Activated CD4-positive, alpha-beta T cell treated with anti-CD3 and anti-CD28 coated beads for 4 hours (primary cell): Measurements from ENCODE around the gene CNTD1.
"Not testable (repeated sequence)": the region's sequence is repeated elsewhere in the genome, so short reads cannot be mapped to it uniquely, and the experiment has no call there.

Source experiments
- DNase-seq, 2 donors: peaks; one replicate each; pipeline ENCODE4 v3.0.0-alpha.2; 2020

CNTD1 gene, protein sequence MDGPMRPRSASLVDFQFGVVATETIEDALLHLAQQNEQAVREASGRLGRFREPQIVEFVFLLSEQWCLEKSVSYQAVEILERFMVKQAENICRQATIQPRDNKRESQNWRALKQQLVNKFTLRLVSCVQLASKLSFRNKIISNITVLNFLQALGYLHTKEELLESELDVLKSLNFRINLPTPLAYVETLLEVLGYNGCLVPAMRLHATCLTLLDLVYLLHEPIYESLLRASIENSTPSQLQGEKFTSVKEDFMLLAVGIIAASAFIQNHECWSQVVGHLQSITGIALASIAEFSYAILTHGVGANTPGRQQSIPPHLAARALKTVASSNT

DNA sequence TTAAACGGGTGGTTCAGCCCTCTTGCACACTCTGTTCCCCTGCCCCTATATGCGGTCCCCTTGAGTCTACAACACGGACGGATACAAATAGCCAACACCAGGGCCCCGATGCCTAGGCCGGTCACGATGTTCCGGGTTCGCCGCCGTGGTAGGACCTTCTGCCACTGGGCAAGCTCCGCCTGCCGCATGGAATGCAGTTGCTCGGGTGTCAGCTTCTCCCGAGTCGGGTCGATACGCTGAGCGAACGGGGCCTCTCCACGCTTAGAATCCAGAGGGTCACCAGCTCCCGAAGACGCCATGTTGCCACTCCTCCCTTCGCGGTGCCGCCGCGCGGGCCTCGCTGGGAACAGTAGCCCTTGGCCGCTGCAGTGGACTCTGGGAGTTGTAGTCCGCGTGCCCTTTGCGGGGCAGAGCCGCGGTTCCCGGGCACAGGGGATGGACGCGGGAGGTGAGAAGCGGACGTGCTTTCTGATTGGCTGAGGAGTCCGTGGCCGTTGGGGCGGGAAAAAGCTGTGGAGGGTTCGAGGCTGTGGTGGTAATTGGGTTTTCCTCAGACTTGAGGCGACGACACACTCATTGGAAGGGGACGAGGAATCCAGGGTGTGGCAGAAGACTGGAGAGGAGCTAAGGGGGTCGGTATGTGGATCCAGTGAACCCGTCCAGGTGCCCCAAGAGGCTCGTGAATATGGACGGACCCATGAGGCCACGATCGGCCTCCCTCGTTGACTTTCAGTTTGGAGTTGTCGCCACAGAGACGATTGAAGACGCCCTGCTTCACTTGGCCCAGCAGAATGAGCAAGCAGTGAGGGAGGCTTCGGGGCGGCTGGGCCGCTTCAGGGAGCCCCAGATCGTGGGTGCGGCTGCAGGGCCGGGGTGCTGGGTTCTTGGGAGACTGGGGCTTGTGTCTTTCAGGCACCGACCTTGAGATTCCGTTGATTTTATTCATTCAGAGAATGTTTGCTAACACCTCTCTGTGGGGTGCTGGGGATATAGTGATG is at the start of gene CNTD1, which contains the start of gene COA3:
Gene CNTD1, plus strand, starts transcription at position 479 of the 998 bp plus-strand sequence. Its CDS starts 207 bp downstream, at position 686.
Gene COA3, minus strand, starts transcription at position 322 of the 998 bp plus-strand sequence. Its CDS starts 23 bp downstream, at position 299.
- peak; percentile 68 to 75 for DNase-seq

DNA sequence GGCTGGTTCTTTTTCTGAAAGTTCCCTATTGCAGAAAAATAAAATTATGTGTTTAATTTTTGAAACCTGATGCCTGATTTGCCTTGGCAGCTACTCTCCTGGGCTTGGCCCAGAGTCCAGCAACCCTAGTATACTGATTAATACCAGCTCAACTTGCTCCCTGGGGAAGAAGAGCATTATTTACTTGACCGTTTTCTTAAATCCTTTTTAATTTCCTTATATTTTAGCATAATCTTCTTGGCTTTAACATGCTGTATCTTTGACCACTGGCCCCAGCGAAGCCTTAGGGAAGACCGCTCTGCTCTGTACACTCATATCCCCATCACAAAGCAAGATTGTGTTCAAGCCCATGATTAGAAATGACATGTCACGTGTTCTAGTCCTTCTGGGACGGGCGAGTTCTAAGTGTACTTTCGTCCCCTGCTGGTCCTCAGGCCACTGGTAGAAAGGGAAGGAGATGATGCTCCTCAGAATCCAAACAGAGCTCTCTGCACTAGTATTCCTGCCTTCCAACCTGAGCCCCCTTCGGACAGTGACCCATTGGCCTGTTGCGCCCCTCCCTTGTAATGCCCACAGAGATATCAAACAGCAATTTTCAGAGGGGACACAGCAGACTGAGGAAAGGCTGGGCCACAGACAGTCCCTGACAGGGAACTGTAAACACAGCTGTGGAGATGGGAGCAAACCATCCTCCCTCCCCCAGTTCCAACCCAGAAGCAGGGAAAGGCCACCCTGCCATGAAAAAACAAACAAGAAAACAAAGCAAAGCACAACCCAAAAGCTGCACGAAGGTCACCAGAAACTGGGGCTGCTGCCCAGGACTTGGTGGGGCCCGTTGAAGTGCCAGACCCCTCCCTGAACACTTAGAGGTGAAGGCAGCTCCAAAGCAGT is 49.5 kb upstream of the CNTD1 start:
- DNase-seq = no peak

DNA sequence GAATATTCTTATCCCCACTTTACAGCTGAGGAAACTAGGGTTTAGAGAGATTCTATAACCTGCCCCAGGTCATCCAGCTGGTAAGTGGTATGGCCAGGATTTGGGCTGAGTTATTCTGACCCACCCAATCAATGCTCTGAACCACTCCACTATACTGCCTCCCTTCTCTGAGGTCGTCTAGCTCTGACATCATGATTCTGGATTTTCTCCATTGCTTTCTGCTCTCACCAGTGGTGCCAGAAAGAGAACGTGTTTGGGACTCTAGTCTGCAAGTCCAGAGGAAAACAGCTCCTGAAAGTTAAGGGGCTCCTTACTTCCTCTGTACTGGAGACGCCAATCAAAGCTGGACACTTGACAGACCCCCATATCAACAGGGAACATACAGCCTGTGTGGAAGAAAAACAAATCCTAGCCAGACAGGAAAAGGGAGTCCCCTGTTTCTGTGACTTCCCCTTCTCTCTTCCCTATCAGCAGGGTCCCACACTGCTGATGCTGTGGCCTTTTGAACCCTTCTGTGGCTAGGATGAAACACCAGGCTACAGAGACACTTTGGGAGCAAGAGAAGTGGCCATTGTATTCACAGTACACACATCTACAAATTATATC is 47.8 kb upstream of the CNTD1 start:
- no peak for DNase-seq

DNA sequence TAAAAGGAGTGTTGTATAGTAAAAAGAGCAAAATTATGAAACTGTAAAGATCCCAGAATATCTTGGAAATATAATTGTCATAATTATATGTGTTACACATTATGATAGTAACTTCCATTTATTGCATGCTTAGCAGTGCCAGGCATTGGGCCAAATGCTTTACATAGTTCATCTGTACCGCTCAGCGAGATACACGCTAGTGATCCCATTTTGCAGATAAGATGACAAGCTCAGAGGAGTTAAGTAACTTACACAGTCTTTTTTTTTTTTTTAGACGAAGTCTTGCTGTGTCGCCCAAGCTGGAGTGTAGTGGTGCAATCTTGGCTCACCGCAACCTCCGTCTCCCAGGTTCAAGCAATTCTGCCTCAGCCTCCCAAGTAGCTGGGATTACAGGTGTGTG is 47.0 kb upstream of the CNTD1 start:
- no peak for DNase-seq

DNA sequence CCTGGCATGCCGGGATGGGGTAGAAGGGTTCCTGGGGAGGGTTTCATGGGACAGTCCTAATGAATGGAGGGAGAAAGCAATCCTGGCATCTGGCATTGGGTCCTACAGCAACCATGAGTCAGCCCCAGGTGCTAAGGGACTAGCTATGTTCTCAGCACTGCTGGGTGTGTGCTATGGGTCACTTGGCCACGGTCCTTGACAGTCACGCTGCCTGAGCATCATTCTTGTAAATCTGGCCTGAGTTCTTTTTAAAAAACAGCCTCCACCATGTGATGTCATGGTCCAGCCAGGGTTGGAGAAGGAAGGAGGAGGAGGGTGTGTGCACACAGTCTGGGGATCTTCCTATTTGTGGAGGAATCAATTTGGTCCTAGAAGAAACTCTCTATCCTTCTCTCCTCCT is 43.9 kb upstream of the CNTD1 start:
- DNase-seq = no peak

DNA sequence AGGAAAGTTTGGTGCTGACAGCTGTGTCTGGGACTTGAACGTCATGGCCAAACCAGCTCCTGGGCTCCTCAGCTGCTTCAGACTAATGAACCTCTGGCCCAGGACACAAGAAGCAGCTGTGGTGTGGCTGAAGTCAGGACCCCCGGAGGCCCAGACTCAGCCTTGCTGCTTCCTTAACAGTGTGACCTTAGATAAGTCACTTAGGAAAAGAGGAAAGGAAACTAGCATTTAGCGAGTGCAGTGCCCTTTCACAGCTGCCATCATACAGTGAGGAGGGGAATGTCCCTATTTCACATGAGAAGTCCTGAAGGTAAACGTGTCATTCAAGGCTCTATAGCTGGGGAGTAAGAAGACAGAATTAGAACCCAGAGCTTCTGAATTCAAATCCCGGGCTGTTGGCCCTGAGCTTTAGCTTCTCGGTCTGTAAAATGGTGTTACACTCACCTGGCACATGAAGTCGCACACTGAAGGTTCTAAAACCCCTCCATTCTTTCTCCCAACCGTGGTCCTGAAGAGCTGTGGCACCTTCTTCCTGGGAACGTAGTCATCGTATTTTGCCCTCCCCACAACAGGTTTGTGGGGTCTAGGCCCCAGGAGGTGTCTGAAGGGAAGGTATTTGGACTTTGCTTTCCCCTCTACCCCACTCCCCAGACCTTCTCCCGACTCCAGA is 38.5 kb upstream of the CNTD1 start:
- no peak for DNase-seq

DNA sequence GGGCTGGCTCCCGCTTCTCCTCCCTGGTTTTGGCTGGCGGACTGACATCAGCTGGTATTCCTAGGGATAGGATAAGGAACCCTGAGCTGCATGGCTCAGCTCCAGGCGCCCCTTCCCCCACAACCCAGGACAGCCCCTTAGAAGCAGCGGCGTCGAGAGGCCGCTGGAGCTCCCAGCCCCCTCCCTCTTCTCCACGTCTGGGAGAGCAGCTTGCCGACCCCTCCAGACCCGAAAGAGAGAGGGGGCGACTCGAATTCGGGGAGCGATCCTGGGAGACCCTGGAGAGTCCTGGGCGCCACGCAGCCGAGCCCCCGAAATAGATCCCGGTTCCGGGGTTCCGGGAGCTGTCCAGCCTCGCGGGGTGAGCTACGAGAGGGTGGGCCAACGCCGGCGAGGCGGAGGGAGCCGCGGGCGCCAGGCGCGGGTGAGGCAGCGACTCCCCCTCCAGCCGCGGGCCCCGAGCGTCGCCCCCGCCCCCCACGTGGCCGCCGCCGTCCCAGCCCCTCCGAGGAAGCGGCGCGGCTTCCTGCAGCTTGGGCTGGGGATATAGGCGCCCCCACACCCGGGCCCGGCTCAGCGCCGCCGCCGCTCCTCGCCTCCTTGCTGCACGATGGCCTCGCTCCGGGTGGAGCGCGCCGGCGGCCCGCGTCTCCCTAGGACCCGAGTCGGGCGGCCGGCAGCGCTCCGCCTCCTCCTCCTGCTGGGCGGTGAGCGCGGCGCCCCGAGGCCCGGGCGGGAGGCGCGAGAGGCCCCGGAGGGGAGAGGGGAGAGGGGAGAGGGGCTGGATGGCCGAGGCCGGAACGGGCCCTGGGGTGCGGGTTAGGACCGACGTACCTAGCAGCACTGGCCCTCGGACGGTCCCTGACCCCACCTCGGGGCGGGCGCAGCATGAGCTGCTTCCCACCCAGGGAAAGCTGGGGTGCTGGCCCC is 37.7 kb upstream of the CNTD1 start, which contains the start of gene RAMP2:
Gene RAMP2, plus strand, starts transcription at position 576 of the 930 bp plus-strand sequence. Its CDS starts 35 bp downstream, at position 611.
- DNase-seq = peak in 1 of 2 donors; percentile 11

DNA sequence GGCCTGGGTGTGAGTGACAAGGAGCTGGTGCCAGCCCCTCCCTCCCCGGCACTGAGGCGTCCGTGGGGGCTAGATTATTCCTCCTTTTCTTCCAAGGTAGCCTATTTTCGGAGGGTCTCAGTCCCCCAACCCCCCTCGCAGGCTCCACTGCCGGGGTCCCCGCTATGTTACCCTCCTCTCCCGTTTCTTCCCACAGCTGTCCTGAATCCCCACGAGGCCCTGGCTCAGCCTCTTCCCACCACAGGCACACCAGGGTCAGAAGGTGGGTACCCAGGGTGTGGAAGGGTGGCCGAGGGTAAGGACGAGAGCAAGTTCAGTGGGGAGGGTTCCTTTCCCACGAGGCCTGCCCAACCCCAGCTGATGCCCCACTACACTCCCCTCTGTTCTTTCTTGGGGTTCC is 37.0 kb upstream of the CNTD1 start:
- DNase-seq = no peak

DNA sequence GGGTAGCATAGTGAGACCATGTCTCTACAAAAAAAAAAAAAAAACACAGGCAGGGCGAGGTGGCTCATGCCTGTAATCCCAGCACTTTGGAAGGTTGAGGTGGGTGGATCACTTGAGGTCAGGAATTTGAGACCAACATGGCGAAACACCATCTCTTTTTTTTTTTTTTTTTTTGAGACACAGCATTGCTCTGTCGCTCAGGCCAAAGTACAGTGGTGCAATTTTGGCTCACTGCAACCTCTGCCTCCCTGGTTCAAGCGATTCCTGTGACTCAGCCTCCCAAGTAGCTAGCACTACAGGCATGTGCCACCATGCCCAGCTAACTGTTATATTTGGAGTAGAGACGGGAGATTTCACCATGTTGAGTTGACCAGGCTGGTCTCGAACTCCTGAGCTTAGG is 32.5 kb upstream of the CNTD1 start:
- DNase-seq = no peak

DNA sequence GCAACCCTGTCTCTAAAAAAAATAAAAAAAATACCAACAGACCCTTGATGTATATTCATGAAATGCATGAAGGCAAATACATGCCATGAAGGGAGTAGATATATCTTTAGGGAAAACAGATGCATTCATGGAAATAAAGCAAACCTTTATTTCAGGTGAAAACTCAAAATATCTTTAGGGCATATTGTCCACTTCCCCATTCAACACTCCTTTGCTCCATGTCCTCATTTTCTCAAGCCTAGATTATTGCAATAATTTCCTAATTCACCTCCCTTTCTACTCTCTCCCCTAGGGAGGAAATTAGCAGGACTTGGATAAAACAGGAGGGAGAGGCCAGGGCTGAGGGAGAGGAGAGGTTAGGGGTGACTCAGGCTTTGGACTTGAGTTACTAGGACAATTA is 31.1 kb upstream of the CNTD1 start:
- DNase-seq = no peak

DNA sequence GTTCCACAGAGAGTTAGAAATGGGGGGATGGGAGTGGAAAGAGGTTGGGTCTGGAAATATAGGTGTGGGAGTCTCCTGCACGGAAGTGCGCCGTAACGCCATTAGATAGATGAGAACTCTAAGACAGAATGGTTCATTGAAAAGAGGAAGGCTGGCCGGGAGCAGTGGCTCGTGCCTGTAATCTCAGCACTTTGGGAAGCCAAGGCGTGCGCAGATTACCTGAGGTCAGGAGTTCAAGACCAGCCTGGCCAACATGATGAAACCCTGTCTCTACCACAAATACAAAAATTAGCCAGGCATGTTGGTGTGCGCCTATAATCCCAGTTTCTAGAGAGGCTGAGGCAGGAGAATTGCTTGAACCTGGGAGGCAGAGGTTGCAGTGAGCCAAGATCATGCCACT is 30.7 kb upstream of the CNTD1 start:
- not testable (repeated sequence) for DNase-seq

DNA sequence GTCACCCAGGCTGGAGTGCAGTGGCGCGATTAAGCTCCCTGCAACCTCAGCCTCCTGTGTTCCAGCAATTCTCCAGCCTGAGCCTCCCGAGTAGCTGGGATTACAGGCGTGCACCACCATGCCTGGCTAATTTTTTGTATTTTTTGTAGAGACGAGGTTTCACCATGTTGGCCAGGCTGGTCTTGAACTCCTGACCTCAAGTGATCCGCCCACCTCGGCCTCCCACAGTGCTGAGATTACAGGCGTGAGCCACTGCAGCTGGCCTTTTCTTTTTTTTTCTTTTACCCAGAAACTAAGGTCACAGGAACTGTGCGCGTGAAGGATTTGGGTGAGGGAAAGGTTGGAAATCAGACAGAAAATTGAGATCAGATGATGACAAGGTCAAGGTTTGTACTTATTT is 28.7 kb upstream of the CNTD1 start:
- not testable (repeated sequence) for DNase-seq

DNA sequence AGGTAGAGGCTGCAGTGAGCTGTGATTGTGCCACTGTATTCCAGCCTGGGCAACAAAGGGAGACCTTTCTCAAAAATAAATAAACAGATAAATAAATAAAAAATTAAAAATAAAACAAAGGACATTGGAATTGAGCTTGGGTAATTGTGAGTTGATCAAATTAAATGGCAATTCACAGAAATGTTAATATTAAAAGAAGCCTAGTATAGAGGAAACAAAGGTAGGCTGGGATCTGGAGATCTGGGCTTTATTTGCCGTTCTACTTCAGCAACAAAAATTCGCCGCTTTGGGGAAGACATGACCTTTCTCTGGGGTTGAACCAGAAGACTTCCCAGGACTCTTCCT is 25.7 kb upstream of the CNTD1 start:
- DNase-seq = no peak

DNA sequence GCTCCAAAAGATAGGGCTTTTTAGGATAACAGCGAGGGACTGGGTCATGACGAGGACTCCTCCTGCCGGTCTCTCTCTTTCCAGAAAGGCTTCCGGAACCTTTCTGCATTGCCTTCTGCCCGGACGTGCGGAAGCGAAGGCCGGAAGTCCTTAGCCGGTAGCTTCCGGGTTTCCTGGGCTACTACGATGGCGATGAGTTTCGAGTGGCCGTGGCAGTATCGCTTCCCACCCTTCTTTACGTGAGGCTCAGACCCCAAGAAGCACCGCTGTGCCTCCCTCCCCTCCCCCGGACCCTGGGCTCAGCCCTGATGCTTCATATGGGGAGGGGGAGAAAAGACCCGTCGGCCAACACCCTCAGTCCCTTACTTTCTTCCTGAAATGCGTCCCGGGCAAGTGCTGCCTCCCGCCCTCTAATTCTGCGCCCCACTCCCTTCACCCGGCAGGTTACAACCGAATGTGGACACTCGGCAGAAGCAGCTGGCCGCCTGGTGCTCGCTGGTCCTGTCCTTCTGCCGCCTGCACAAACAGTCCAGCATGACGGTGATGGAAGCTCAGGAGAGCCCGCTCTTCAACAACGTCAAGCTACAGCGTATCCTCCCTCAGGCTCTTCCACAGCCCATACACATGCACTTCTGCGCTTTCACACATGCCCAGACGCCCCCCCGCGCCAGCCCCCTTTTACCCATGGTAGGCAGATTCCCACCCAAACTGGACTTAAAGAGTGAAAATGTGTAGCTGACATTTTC is 25.2 kb upstream of the CNTD1 start, which contains the start of gene VPS25:
Gene VPS25, plus strand, starts transcription at position 160 of the 746 bp plus-strand sequence. Its CDS starts 27 bp downstream, at position 187.
- DNase-seq = peak; percentile 70 to 73

DNA sequence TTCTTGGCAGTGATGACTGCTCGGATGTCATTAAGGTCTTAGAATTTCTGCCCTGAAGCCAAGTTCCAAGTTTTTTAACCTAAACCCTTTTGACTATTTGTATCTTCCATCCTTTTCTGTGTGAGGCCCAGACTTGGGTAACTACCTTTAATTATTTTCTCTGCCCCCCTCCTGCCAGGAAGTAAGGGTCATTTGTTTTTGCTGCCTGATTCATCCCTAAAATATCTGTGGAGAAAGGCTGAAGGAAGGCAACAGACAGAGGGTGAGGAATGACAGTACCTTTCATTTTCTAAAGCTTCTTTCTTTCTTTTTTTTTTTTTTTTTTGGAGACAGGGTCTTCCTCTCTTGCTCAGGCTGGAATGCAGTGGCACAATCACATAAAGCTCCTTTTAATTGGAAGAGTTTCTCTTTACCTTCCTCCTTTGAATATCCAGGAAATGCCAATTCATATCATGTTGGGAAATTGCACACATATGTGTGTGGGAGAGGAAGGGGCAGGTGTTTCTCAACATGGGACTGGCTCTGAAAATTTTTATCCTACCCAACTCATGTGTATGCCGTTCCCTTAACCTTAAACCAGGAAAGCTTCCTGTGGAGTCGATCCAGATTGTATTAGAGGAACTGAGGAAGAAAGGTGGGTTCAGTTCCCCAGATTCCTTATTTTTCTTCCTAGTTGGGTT is 24.5 kb upstream of the CNTD1 start:
- DNase-seq = no peak

DNA sequence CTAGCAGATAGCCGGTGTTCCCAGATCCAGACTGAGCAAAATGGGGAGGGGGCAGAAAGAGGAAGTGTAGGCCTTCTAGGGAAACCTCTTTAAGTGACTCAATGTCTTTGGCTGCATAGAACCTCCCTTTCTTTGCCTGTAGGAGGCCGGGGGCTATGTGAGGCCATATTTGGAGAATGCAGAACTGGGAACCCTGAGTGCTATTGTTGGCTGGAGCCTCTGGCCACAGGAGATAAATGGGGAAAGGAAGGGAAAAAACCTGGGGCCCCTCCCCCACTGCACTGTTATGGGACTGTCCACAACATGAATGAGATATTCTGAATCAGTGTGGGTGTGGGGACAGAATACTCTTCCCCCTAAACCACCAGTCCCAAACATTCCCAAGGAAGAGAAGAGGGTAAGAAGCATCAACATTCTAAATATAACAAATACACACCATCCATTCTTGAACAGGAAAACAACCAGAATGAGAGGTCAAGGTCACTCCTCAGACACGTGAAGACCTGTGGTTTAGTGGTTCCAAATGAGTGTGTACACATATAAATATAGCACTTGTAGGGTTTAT is 23.0 kb upstream of the CNTD1 start:
- DNase-seq = no peak

DNA sequence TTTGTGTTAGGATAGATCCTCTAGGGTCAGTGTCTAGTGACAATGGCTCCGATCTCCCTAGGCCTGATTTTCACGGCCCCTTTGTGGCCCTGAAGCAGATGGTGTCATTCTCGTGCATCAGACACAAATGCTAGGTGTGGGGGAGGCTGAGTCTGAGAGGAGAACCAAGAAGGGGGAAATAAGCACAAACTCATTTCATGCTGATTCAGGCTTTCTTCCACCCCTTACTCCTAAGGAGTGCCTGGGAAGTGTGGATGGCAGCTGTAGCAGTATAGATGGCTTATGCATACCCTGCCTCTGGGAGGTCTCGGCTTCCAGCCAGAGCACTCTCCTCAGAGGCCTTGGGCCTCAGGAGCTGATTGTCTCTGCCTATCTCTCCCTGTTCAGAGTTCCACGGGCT is 20.1 kb upstream of the CNTD1 start:
- DNase-seq = no peak

DNA sequence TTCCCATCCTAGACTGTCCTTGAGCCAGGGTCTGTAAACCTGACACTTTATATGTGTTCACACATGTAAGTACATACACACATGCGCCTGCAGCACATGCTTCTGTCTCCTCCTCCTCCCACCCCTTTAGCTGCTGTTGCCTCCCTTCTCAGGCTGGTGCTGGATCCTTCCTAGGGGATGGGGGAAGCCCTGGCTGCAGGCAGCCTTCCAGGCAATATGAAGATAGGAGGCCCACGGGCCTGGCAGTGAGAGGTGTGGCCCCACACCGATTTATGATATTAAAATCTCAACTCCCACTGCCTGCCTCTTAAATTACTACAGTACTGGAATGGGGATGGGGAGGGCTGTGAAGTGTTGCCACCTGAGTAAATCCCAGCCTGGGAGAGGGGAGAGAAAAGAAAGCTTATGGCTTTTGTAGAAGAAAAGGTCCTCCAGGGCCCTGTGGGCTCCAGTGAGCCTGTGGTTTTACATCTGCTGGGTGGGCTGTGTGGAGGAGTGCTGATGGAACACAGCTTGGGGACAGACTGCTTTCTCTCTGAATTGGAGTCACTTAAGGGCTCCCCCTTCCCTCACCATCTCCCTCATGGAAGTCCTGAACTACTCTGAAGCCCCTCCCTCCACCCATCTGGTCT is 19.2 kb upstream of the CNTD1 start:
- DNase-seq = no peak
